Heart left ventricle (tissue), 16 donors: Measurements from ENCODE around the gene UGT3A2. TPM values are rescaled to one million over a fixed set of nuclear protein-coding genes. Genes with fewer than 3 reads are reported as not detected.

Source experiments
- ATAC-seq, 4 donors: fragments of 200-7000 bp; cut with Tn5 transposase; one replicate each; pipeline ENCODE4 v1.9.1; 2020 to 2022; ENCODE audit warnings: moderate library complexity in 4 of 4, mild to moderate bottlenecking in 3 of 4, moderate number of reproducible peaks in 1 of 4
- DNase-seq, 5 donors: peaks; one replicate each; pipeline ENCODE4 v3.0.0-alpha.2; 2020
- H3K27ac ChIP-seq, 12 donors: fragments of 200-600 bp; sonication (generic) in 4 of 12; one replicate each; pipeline versions ENCODE4 v1.5.0 to v1.8.0; 2016 to 2022; ENCODE audit warnings: mild to moderate bottlenecking in 2 of 12
- H3K27me3 ChIP-seq, 9 donors: fragments of 200-600 bp; sonication (generic) in 2 of 9; one replicate each; pipeline versions ENCODE4 v1.5.1 to v1.8.0; 2016 to 2022; ENCODE audit warnings: mild to moderate bottlenecking in 3 of 9
- H3K36me3 ChIP-seq, 9 donors: fragments of 200-600 bp; sonication (generic) in 2 of 9; one replicate each; pipeline versions ENCODE4 v1.5.0 to v1.8.0; 2018 to 2022; ENCODE audit warnings: mild to moderate bottlenecking in 2 of 9
- H3K4me1 ChIP-seq, 12 donors: fragments of 200-600 bp; sonication (generic) in 4 of 12; one replicate each; pipeline versions ENCODE4 v1.5.0 to v1.8.0; 2016 to 2022; ENCODE audit warnings: mild to moderate bottlenecking in 3 of 12
- H3K4me3 ChIP-seq, 12 donors: fragments of 200-600 bp; sonication (generic) in 4 of 12; one replicate each; pipeline versions ENCODE4 v1.5.0 to v1.8.0; 2017 to 2022; ENCODE audit warnings: mild to moderate bottlenecking in 9 of 12, moderate library complexity in 4 of 12
- H3K9me3 ChIP-seq, 12 donors: fragments of 200-600 bp; sonication (generic) in 4 of 12; one replicate each; pipeline versions ENCODE4 v1.5.0 to v1.8.0; 2016 to 2022; ENCODE audit warnings: mild to moderate bottlenecking in 1 of 12
- POLR2A ChIP-seq, 2 donors: fragments of 450-650 bp; IDR thresholded peaks; one replicate each; pipeline ENCODE4 v1.6.1; 2017; ENCODE audit warnings: antibody characterized with exemption in 2 of 2, mild to moderate bottlenecking in 2 of 2, moderate library complexity in 2 of 2
- WGBS, 4 donors: extraction: QIAGEN DNeasy Blood & Tissue Kit in 2 of 4; methylation state at CpG; one replicate each; pipeline versions ENCODE4 v1.1.5 to v1.1.7; 2013 to 2018; 5-methylcytosine and 5-hydroxymethylcytosine counted together
- intact Hi-C, 10 donors: fragments of 100-400 bp; cut with DNase I; formaldehyde crosslinking; loops; one replicate each; pipeline versions ENCODE4 v1.11.1 to v1.14.2; 2022
- polyA plus RNA-seq, 2 donors: library from polyadenylated mRNA; stranded (reverse); fragments of 200-250 nt; gene quantifications; one replicate each; pipeline ENCODE4 v1.2.3, GENCODE V29; 2013
- total RNA-seq, 9 donors: library from RNA; depleted of rRNA in 2 of 9; stranded (reverse); fragments of >200 nt in 2 of 9; fragmentation: NEBNext Ultra II Directional in 3 of 9; extraction: Animal tissue kit (Norgen Biotek cat#: 25700) in 3 of 9; gene quantifications; one replicate each; pipeline versions ENCODE4 v1.1.0 to v1.2.4, GENCODE V29; 2016 to 2023
- TF ChIP-seq, protein P1 (sequence below), 12 donors: fragments of 200-600 bp; sonication (generic) in 4 of 12; IDR thresholded peaks; one replicate each; pipeline versions ENCODE4 v1.5.0 to v1.8.0; 2018 to 2022; ENCODE audit warnings: antibody characterized with exemption in 12 of 12, mild to moderate bottlenecking in 5 of 12
- donor health status: ischemic (EF 13 %, LVEDD 7.1; RV severe dilation, severe dysfunction).
- donor health status: healthy with polysubstance abuse.
- donor health status: DM: no; HTN: yes; CAD: no.
- donor health status: DM: no; HTN: no; CAD: no.
- donor health status: ischemic (EF 25% LVEDD 6.9; RV normal size, moderate dysfunction).
- donor health status: ischemic (EF 25% LVEDD 5.7; RV mildly dilated, moderate dysfunction).
- donor health status: healthy.
- donor health status: DM: yes; HTN: yes; CAD: no.
- donor health status: ischemic (EF 35%, LVEDD 5.7; RV mildly dilated, moderate dysfunction).
- donor health status: nonischemic (EF 11% LVEDD 7.7; RV severe dilation, severe dysfunction).
- donor health status: DM: yes; HTN: yes; CAD: no.
- donor health status: PGD.
- donor health status: ischemic (EF 29% LVEDD 5.4; RV normal size, mild dysfunction).
- donor health status: nonischemic (EF 23%, LVEDD 6.1; RV moderate dilation, normal function).

The UGT3A2 gene
- total and polyA plus RNA-seq, 11 donors: 0.32 TPM; not detected in 10

- Histone ChIP-seq H3K27me3 (peaks cover 0 to 37% (median 14%) of the 10 kb centered on the region in 9 donors), H3K36me3 (no peaks in the 10 kb centered on the region), H3K9me3 (peaks cover 0 to 5% (median 0%) of the 10 kb centered on the region in 12 donors), H3K4me1 (no peaks in the 10 kb centered on the region), H3K4me3 (peak overlapping the region in 2 of 12 donors; percentile 10 to 24), H3K27ac (no peak overlapping the region)
- ATAC-seq: no peak
- no peak for TF ChIP-seq POLR2A (IDR thresholded peaks at IDR 0.05)
- TF ChIP-seq, protein P1, sequence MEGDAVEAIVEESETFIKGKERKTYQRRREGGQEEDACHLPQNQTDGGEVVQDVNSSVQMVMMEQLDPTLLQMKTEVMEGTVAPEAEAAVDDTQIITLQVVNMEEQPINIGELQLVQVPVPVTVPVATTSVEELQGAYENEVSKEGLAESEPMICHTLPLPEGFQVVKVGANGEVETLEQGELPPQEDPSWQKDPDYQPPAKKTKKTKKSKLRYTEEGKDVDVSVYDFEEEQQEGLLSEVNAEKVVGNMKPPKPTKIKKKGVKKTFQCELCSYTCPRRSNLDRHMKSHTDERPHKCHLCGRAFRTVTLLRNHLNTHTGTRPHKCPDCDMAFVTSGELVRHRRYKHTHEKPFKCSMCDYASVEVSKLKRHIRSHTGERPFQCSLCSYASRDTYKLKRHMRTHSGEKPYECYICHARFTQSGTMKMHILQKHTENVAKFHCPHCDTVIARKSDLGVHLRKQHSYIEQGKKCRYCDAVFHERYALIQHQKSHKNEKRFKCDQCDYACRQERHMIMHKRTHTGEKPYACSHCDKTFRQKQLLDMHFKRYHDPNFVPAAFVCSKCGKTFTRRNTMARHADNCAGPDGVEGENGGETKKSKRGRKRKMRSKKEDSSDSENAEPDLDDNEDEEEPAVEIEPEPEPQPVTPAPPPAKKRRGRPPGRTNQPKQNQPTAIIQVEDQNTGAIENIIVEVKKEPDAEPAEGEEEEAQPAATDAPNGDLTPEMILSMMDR (IDR thresholded peaks at IDR 0.05): no peak
- intact Hi-C loops: no loop called here
- DNase-seq: no peak
- WGBS, 4 donors: 26 to 36% (median 27%) methylated on average over 11 to 13 of the region's 13 CpGs
Measured at GRCh38 chr5:36066001-36066539, 612 bp downstream of the UGT3A2 start.

- no peak overlapping the region for H3K4me3 ChIP-seq
- H3K36me3 ChIP-seq: no peaks in the 10 kb centered on the region
- H3K9me3 ChIP-seq: peaks cover 0 to 5% (median 0%) of the 10 kb centered on the region in 12 donors
- no peaks in the 10 kb centered on the region for H3K4me1 ChIP-seq
- ATAC-seq: no peak
- 78 to 89% (median 79%) methylated on average over 12 of the region's 12 CpGs for WGBS, 4 donors
- no peak for DNase-seq
- no peak overlapping the region for H3K27ac ChIP-seq
- intact Hi-C loops: no loop called here
- no peak for TF ChIP-seq POLR2A (IDR thresholded peaks at IDR 0.05)
- TF ChIP-seq, protein P1 (IDR thresholded peaks at IDR 0.05): no peak
- H3K27me3 ChIP-seq: peaks cover 0 to 27% (median 0%) of the 10 kb centered on the region in 9 donors
Measured at GRCh38 chr5:36060420-36060887, 6.2 kb downstream of the UGT3A2 start.

DNA sequence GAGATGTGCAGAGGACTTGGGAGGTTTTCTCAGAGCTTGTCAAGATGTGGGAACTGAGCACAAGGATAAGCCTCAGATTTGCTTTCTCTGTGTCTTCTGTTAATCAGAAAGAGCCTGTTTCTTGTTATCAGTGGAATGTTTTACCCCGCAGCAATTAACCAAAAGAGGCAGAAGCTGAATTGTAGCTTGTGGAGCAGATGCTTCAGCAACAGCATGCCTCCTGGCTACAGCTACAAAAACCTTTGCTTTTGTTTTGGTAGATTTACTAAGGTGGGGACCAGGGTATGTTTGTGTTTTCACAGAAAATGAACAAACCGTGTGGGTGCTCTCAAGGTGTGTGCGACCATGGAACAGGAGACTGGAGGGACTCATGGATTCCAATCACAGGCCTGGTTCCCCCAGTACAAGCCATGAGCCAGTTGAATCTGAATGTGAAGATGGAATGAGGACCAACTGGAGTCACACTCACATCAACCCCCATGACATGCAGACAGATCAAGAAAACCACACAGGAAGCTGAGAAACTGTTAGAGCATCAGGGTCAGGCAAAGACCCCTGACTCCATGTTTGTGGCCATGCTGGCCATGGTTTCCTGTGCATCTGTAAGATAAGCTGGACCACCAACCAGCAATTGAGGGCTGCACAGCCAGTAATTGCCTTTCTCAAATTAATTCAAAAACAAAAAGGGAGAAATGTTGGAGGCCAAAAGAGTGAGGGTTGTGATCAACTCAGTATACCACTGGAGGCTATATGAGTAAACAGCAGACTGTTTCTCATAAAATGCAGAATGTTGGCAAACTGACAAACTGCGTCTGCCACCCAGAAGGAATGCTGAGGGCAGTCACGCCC lies 6.9 kb downstream of the UGT3A2 start:
- WGBS, 4 donors: 67 to 69% (median 67%) methylated on average over 5 of the region's 5 CpGs
- intact Hi-C loops: no loop called here

GRCh38 chr5:36058776-36059175 lies 7.9 kb downstream of the UGT3A2 start:
- no peak for ATAC-seq
- WGBS, 4 donors: 70 to 90% (median 85%) methylated on average over 2 of the region's 2 CpGs
- intact Hi-C loops: no loop called here

More for the DNA sequence above, 6.9 kb downstream of the UGT3A2 start:
- TF ChIP-seq, protein P1 (IDR thresholded peaks at IDR 0.05): no peak
- H3K4me3 ChIP-seq: no peak overlapping the region
- DNase-seq (no peak), ATAC-seq (no peak)
- H3K27me3 ChIP-seq: peaks cover 0 to 21% (median 0%) of the 10 kb centered on the region in 9 donors
- no peak overlapping the region for H3K27ac ChIP-seq
- H3K36me3 ChIP-seq: no peaks in the 10 kb centered on the region
- peaks cover 0 to 5% (median 0%) of the 10 kb centered on the region in 12 donors for H3K9me3 ChIP-seq
- H3K4me1 ChIP-seq: no peaks in the 10 kb centered on the region

More at GRCh38 chr5:36058776-36059175, 7.9 kb downstream of the UGT3A2 start:
- Histone ChIP-seq H3K27me3 (peaks cover 0 to 11% (median 0%) of the 10 kb centered on the region in 9 donors), H3K9me3 (peaks cover 0 to 5% (median 0%) of the 10 kb centered on the region in 12 donors), H3K4me1 (no peaks in the 10 kb centered on the region), H3K27ac (no peak overlapping the region), H3K4me3 (no peak overlapping the region), H3K36me3 (no peaks in the 10 kb centered on the region)
- TF ChIP-seq, protein P1 (IDR thresholded peaks at IDR 0.05): no peak
- no peak for TF ChIP-seq POLR2A (IDR thresholded peaks at IDR 0.05)
- no peak for DNase-seq
